Skin of body (tissue), 2 donors: ENCODE data around the gene PSMA4. TPM values are rescaled to one million over a fixed set of nuclear protein-coding genes. Genes with fewer than 3 reads are reported as not detected.
"Not testable (repeated sequence)": the region's sequence is repeated elsewhere in the genome, so short reads cannot be mapped to it uniquely, and the experiment has no call there.

Experiments used
- DNase-seq: peaks from one replicate; lab custom pipeline; 2025; lab: John Stamatoyannopoulos, UW
- total RNA-seq: library from RNA; depleted of rRNA; stranded (reverse); fragments of >200 nt; gene quantifications from one replicate; pipeline ENCODE4 v1.2.3, GENCODE V29; 2014

Gene PSMA4
- 118 TPM for total RNA-seq

DNA sequence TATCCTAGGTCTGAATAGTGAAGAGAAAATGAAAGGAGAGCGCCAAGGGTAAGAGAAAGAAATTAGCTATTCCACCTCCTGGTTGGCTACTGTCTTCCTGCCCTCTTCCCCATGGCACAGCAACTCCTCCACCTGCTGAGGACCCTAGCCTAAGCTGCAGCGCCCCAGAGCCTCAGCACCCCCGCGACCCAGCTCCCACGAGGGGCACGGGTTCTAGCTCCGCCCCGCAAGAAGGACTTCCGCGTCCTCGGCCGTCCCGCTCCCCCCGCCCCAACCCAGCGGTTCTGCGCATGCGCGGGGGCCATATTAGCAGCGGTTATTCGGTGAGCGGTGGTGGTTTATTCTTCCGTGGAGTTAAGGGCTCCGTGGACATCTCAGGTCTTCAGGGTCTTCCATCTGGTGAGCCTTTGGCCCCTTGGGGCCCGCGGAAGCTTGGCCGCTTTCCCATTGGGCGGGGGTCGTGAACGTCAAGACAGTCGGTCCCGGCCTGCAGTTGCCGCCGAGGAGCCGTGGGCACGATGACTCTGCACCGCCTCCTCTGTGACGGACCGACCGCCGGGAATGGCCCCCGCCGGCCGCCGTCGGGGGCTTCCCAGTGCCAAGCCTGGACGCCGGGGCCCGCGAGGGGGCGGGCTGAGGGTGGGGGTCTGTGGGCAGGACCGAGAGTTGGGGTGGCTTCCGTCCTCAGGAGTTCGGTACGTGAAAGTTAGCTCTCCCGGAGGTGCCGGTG is at the start of gene PSMA4:
Gene PSMA4, plus strand, starts transcription at position 304 of the 730 bp plus-strand sequence. CDS start 1,484 bp downstream, outside the sequence.
- peak; percentile 95 for DNase-seq

DNA sequence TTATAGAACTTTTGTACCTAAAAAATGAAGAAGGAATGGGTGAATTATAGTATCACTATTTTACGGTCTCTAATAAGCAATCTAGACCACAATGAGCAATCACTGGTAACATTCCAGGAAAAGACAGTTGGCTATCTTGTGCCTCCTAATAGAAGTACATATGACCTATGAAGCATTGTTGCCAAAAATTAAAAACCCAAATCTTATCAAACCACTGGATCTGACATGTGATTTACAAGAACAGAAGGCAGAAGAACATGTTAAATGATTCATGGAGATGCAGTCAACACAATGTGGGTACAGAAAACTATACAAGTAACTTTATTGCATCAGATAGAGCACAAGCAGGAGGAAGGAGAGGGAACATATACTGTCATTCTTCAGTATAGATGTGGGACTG is 47.4 kb upstream of the PSMA4 start:
- no peak for DNase-seq

- no peak for DNase-seq
These were observed 38.4 kb upstream of the PSMA4 start for GRCh38 chr15:78501857-78502256.

DNA sequence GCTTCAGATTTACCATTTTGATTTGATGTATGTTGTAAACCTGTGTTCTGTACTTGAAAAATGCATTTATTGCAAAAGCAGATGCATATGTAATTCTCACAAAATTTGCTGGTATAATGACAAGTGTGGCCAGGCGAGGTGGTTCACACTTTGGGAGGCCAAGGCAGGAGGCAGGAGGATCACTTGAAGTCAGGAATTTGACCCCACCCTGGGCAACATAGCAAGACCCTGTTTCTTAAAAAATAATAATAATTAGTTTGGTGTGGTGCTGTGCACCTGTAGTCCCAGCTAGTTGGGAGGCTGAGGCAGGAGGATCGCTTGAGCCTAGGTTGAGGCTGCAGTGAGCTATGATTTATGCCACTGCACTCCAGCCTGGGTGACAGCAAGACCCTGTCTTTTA is 37.6 kb upstream of the PSMA4 start:
- no peak for DNase-seq

DNA sequence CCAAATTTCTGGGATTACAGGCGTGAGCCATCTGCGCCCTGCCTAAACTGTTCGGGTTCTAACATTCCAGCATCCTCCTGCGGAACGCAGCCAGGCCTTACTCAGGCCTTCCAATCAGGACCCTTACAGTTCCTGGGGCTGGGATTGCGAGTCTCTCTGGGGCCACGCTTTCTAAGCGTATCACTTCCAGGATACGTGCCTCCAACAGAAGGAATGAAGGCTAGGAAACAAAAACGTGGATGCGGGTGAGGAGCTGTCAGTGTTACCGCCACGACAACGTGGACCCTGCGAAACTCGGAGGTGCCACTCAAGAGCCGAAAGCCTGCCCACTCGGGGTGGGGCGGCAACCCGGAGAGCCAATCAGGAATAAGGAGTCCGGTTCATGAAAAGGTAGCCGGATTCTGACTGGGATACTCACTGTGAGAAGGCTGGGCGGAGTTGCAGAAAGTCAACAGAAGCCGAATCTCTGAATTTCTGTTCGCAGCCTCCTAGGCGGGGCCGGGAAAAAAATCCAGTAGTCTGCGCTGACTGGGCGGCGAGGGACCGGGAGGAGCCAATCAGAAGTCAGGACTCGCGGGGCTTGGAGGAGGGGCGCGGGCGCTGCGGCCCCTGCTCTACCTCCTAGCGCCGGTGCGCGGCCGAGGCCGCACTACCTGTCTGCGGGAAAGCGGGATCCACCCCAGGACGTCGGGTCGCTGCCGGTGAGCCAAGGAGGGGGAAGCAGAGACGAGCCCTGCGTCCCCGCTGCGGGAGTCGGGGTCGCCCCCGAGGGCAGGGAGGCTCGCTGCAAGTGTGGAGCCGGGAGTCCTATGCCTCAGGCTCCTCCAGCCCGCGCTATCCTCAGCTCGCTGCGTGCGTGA is 33.0 kb upstream of the PSMA4 start, which contains the start of gene HYKK:
Gene HYKK, plus strand, starts transcription at position 607 of the 860 bp plus-strand sequence. CDS start 5,512 bp downstream, outside the sequence.
- DNase-seq = peak; percentile 93

- no peak for DNase-seq
These were observed 32.4 kb upstream of the PSMA4 start for GRCh38 chr15:78507831-78508160.

GRCh38 chr15:78508272-78508671 is 32.0 kb upstream of the PSMA4 start:
- no peak for DNase-seq

DNA sequence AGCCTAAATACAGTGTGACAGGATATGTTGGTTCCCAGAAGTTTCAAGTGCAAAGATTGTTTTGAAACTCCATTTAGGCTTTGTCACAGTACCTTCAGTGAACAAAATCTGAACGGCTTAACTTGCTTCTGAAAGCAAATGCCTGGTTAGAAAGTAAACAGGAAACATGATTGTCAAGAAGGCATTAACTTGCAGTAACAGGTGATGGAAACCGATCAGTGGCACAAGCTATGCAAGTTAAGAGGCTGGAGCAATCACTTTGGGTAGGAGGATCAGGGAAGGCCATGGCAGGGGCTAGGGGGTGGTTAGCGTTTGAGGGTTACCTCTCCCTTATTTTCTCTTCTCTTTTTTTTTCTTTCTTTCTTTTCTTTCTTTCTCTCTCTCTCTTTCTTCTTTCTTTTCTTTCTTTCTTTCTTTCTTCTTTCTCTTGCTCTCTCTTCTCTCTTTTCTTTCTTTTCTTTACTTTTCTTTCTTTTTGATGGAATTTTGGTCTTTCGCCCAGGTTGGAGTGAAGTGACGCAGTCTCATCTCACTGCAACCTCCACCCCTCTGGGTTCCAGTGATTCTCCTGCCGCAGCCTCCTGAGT is 30.4 kb upstream of the PSMA4 start:
- DNase-seq = no peak

DNA sequence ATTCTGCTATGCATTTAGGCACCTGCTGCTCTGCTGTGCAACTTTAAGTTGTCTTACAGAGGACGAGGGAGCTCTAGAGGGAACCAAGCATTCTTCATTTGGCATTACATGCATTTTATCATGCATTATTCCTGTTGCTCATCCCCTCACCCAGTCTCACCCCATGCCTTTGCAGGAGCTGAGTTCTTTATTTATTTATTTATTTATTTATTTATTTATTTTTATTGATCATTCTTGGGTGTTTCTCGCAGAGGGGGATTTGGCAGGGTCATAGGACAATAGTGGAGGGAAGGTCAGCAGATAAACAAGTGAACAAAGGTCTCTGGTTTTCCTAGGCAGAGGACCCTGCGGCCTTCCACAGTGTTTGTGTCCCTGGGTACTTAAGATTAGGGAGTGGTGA is 20.2 kb upstream of the PSMA4 start:
- not testable (repeated sequence) for DNase-seq

- DNase-seq = no peak
These were observed 16.0 kb upstream of the PSMA4 start for GRCh38 chr15:78524230-78524629.

- DNase-seq = no peak
These were observed 12.9 kb upstream of the PSMA4 start for GRCh38 chr15:78527325-78527724.

DNA sequence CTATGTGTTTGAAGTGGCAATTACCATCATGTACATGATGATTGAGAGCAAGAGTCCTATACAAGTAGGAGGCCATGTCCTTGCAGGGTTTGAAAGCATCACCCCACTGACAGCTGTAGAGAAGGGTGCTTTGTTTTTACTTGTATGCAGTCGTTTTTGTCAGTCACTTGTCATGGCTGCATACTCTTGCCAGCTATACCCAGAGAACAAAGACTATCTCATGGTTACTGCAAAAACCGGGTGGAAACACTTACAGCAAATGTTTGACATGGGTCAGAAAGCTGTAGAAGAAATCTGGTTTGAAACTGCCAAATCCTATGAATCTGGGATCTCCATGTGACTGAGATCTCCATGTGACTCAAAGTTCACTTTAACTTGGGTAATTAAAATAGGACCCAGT is 6.9 kb upstream of the PSMA4 start:
- no peak for DNase-seq

GRCh38 chr15:78536134-78536533 is 4.1 kb upstream of the PSMA4 start:
- no peak for DNase-seq

- DNase-seq = peak; percentile 69
These were observed 2.9 kb upstream of the PSMA4 start for GRCh38 chr15:78537266-78537905.

- no peak for DNase-seq
These were observed 1.9 kb upstream of the PSMA4 start for GRCh38 chr15:78538358-78538757.

DNA sequence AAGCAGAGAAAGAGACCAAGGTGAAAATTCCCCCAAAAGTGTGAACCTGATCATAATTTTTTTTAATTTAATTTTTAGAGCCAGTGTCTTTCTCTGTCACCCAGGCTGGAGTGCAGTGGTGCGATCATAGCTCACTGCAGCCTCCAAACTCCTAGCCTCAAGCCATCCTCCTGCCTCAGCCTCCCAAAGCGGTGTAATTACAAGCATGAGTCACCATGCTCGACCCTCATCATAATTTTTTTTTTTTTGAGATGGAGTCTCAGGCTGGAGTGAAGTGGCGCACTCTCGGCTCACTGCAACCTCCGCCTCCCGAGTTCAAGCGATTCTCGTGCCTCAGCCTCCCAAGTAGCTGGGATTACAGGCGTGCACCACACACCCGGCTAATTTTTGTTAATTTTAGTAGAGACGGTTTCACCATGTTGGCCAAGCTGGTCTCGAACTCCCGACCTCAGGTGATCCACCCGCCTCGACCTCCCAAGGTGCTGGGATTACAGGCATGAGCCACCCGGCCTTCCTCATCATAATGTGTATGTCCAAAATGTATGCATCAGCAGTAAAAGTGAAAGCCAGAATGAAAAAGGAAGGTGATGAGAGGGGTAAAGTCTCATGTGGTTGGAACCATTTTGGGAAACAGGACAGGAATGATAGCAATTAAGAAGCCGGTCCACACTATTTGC is 642 bp upstream of the PSMA4 start:
- DNase-seq = not testable (repeated sequence)

- no peak for DNase-seq
These were observed 863 bp downstream of the PSMA4 start for GRCh38 chr15:78540871-78541743.

DNA sequence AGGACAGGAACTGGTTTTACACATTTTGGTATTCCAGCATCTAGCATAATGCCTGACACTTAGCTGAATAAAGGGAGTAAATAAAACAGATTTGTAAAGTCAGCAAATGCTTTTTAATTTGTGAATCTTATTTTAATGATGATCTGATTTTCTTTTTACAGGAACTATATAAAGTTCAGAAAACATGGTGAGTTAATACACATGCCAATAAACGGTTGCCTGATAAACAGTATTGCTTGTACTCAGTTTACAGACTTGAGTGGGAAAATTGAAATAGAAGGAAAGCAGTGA is 1.4 kb downstream of the PSMA4 start:
- DNase-seq = no peak

GRCh38 chr15:78542647-78543046 is 2.4 kb downstream of the PSMA4 start:
- no peak for DNase-seq

DNA sequence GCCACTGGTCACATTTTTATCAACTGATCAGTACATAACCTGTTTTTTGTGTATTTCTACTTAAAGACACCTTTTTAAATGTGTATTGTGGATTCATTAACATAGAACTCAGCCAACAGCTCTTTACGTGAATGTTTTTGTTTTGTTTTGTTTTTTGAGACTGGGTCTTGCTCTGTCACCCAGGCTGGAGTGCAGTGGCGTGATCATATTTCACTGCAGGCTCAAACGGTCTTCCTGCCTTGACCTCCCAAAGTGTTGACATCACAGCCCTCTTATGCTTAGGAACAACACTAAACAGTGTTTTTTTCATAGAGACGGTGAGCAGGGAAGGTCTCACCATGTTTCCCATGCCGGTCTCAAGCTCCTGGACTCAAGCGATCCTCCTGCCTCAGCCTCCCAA is 9.9 kb downstream of the PSMA4 start:
- no peak for DNase-seq
